Caco-2 (cell line): ENCODE data around the gene DMRTC2. TPM values are rescaled to one million over a fixed set of nuclear protein-coding genes. Genes with fewer than 3 reads are reported as not detected.

Experiments used
- BruUV-seq: library from RNA; stranded (reverse); fragments of 400-500 nt; replicated peaks from 2 replicates; lab custom pipeline; 2021; lab: Mats Ljungman, UMichigan
- CTCF ChIA-PET: fragments of 300-600 bp; sonication (Branson Sonifier 250); formaldehyde crosslinking; loops from one replicate; lab custom pipeline; 2022; ENCODE audit warnings: antibody characterized with exemption; lab: Charles Lee
- POLR2A ChIA-PET: fragments of 300-600 bp; sonication (Branson Sonifier 250); formaldehyde crosslinking; loops from one replicate; lab custom pipeline; 2022; ENCODE audit warnings: antibody characterized with exemption; lab: Charles Lee
- DNase-seq, 2 experiments: peaks; one replicate each; pipeline versions ENCODE4 v3.0.0 to v3.0.0-alpha.2; 2020 to 2022
- H3K27me3 ChIP-seq: replicated peaks from 2 replicates; pipeline ENCODE4 v1.6.0; 2011; ENCODE audit warnings: low read length; ENCODE audit not compliant: control insufficient read depth, insufficient read depth
- H3K36me3 ChIP-seq: 2 replicates; pipeline ENCODE4 v1.5.1; 2011; ENCODE audit warnings: low read length; ENCODE audit not compliant: control insufficient read depth, insufficient read depth
- H3K4me1 ChIP-seq: fragments of 250-450 bp; sonication (Bioruptor Pico); 2 replicates; pipeline ENCODE4 v1.5.1; 2020; ENCODE audit warnings: mild to moderate bottlenecking
- H3K4me3 ChIP-seq: 2 replicates; pipeline ENCODE4 v1.5.1; 2011; ENCODE audit warnings: low read depth, mild to moderate bottlenecking, control low read depth, low read length
- H3K9me3 ChIP-seq: fragments of 250-450 bp; sonication (Bioruptor Pico); 2 replicates; pipeline ENCODE4 v1.5.1; 2020; ENCODE audit warnings: mild to moderate bottlenecking, moderate library complexity
- H3K27ac Mint-ChIP-seq: one replicate; pipeline ENCODE4 v1.8.0; 2022; ENCODE audit warnings: mixed read lengths; ENCODE audit not compliant: unreplicated experiment
- H3K27me3 Mint-ChIP-seq: one replicate; pipeline ENCODE4 v1.8.0; 2022; ENCODE audit warnings: mixed read lengths; ENCODE audit not compliant: insufficient read depth, unreplicated experiment
- H3K36me3 Mint-ChIP-seq: one replicate; pipeline ENCODE4 v1.8.0; 2022; ENCODE audit warnings: mild to moderate bottlenecking, mixed read lengths; ENCODE audit not compliant: insufficient read depth, unreplicated experiment
- H3K4me1 Mint-ChIP-seq: one replicate; pipeline ENCODE4 v1.8.0; 2022; ENCODE audit warnings: low read depth, mixed read lengths; ENCODE audit not compliant: unreplicated experiment
- H3K4me3 Mint-ChIP-seq: one replicate; pipeline ENCODE4 v1.8.0; 2022; ENCODE audit warnings: mild to moderate bottlenecking, moderate library complexity, mixed read lengths; ENCODE audit not compliant: unreplicated experiment
- H3K9me3 Mint-ChIP-seq: one replicate; pipeline ENCODE4 v1.8.0; 2022; ENCODE audit warnings: mixed read lengths; ENCODE audit not compliant: unreplicated experiment
- CTCF ChIP-seq, 2 experiments: fragments of 200-600 bp in 1 of 2; IDR thresholded peaks; 1 replicate in 1 of 2; 2 replicates in 1 of 2; pipeline versions ENCODE4 v1.5.1 to v1.8.0; 2011 to 2022; ENCODE audit warnings: antibody characterized with exemption in 1 of 2, control low read depth in 1 of 2, inconsistent platforms in 1 of 2, low read depth in 1 of 2, low read length in 1 of 2, mild to moderate bottlenecking in 1 of 2, moderate library complexity in 1 of 2; ENCODE audit not compliant: insufficient read depth in 1 of 2, severe bottlenecking in 1 of 2, unreplicated experiment in 1 of 2
- intact Hi-C: fragments of 100-400 bp; cut with micrococcal nuclease; formaldehyde crosslinking; loops from one replicate; pipeline ENCODE4 v1.10.0; 2022; ENCODE audit not compliant: unreplicated experiment
- total RNA-seq: library from RNA; stranded (reverse); gene quantifications from 2 replicates; pipeline ENCODE4 v1.2.3, GENCODE V29; 2022

The DMRTC2 gene
- total RNA-seq, 1 experiment from 2014 or later, result not detected

- Histone ChIP-seq H3K4me3 (no peak overlapping the region), H3K9me3 (no peaks in the 10 kb centered on the region), H3K27me3 (peaks cover 2% of the 10 kb centered on the region; the same call in 1 of the 2 replicates), H3K36me3 (no peaks in the 10 kb centered on the region), H3K4me1 (no peaks in the 10 kb centered on the region)
- BruUV-seq, result no TSS peak
- no peak overlapping the region for H3K4me3 Mint-ChIP-seq
- ChIA-PET CTCF (interaction anchor here (0.6 kb wide), 1 partner anchor 191 kb away, joined by 3 read pairs; no protein-coding TSS in a partner anchor), POLR2A (no interaction called here)
- intact Hi-C loops, result no loop called here
- H3K4me1 Mint-ChIP-seq, result no peaks in the 10 kb centered on the region
- no peak for TF ChIP-seq CTCF (IDR thresholded peaks at IDR 0.05; ENCODE audit: insufficient read depth in 1 of 2, low read depth in 1 of 2, low read length in 1 of 2, severe bottlenecking in 1 of 2, unreplicated experiment in 1 of 2)
- no peak overlapping the region for H3K27ac Mint-ChIP-seq
- H3K36me3 Mint-ChIP-seq, result no peaks in the 10 kb centered on the region
- peaks cover 28% of the 10 kb centered on the region for H3K27me3 Mint-ChIP-seq
- H3K9me3 Mint-ChIP-seq, result peaks cover 9% of the 10 kb centered on the region
- DNase-seq, result no peak
Observed at GRCh38 chr19:41839211-41839610, 5.6 kb upstream of the DMRTC2 start.

- POLR2A ChIA-PET, result no interaction called here
- no peak overlapping the region for H3K27ac Mint-ChIP-seq
- no peaks in the 10 kb centered on the region for H3K27me3 ChIP-seq
- peaks cover 13% of the 10 kb centered on the region for H3K9me3 Mint-ChIP-seq
- BruUV-seq, result no TSS peak
- no peaks in the 10 kb centered on the region for H3K4me1 Mint-ChIP-seq
- no peaks in the 10 kb centered on the region for H3K4me1 ChIP-seq
- no peak overlapping the region for H3K4me3 ChIP-seq
- no peak for DNase-seq
- intact Hi-C loops, result no loop called here
- no peaks in the 10 kb centered on the region for H3K36me3 Mint-ChIP-seq
- no peak for TF ChIP-seq CTCF (IDR thresholded peaks at IDR 0.05; ENCODE audit: insufficient read depth in 1 of 2, low read depth in 1 of 2, low read length in 1 of 2, severe bottlenecking in 1 of 2, unreplicated experiment in 1 of 2)
- no peaks in the 10 kb centered on the region for H3K36me3 ChIP-seq
- no peaks in the 10 kb centered on the region for H3K9me3 ChIP-seq
- H3K4me3 Mint-ChIP-seq, result no peak overlapping the region
- H3K27me3 Mint-ChIP-seq, result peaks cover 25% of the 10 kb centered on the region
- CTCF ChIA-PET, result interaction anchor here (0.9 kb wide), 1 partner anchor 22 kb away, joined by 3 read pairs; no protein-coding TSS in a partner anchor
Observed at GRCh38 chr19:41843371-41843770, 1.5 kb upstream of the DMRTC2 start.

- Mint-ChIP-seq H3K9me3 (peaks cover 13% of the 10 kb centered on the region), H3K36me3 (no peaks in the 10 kb centered on the region), H3K4me1 (no peaks in the 10 kb centered on the region), H3K4me3 (no peak within 1 kb of the TSS), H3K27me3 (peaks cover 22% of the 10 kb centered on the region), H3K27ac (no peak within 1 kb of the TSS)
- DNase-seq, result no peak
- CTCF ChIA-PET, result no interaction called here
- TF ChIP-seq CTCF (IDR thresholded peaks at IDR 0.05; ENCODE audit: insufficient read depth in 1 of 2, low read depth in 1 of 2, low read length in 1 of 2, severe bottlenecking in 1 of 2, unreplicated experiment in 1 of 2), result no peak
- POLR2A ChIA-PET, result no interaction called here
- no peak within 1 kb of the TSS for H3K4me3 ChIP-seq
- H3K36me3 ChIP-seq, result no peaks in the 10 kb centered on the region
- no peaks in the 10 kb centered on the region for H3K27me3 ChIP-seq
- intact Hi-C loops, result no loop called here
- no peaks in the 10 kb centered on the region for H3K4me1 ChIP-seq
- no peaks in the 10 kb centered on the region for H3K9me3 ChIP-seq
- BruUV-seq, result no TSS peak
Observed at GRCh38 chr19:41844601-41845000, 241 bp upstream of the DMRTC2 start, which contains the start of gene LYPD4. TSS of gene LYPD4 (minus strand) at chr19:41844683. CDS start at chr19:41839285, 5,398 bp downstream.
